Neuron (in vitro differentiated cells): ENCODE results near the gene MCTP1.

ENCODE experiments used
- H2AFZ ChIP-seq: one replicate; pipeline ENCODE4 v1.6.1; 2013; ENCODE audit warnings: low read depth, mild to moderate bottlenecking, inconsistent platforms, low read length, moderate library complexity
- H3K27me3 ChIP-seq: one replicate; pipeline ENCODE4 v1.6.1; 2013; ENCODE audit warnings: low read length; ENCODE audit not compliant: insufficient read depth
- H3K36me3 ChIP-seq: one replicate; pipeline ENCODE4 v1.6.1; 2013; ENCODE audit warnings: low read length; ENCODE audit not compliant: insufficient read depth
- H3K4me1 ChIP-seq: one replicate; pipeline ENCODE4 v1.6.1; 2013; ENCODE audit warnings: low read length; ENCODE audit not compliant: insufficient read depth
- H3K4me3 ChIP-seq: 2 replicates; pipeline ENCODE4 v1.5.1; 2013; ENCODE audit warnings: mild to moderate bottlenecking, low read length, moderate library complexity
- H3K9me3 ChIP-seq: one replicate; pipeline ENCODE4 v1.6.1; 2013; ENCODE audit warnings: low read length

The MCTP1 gene

DNA sequence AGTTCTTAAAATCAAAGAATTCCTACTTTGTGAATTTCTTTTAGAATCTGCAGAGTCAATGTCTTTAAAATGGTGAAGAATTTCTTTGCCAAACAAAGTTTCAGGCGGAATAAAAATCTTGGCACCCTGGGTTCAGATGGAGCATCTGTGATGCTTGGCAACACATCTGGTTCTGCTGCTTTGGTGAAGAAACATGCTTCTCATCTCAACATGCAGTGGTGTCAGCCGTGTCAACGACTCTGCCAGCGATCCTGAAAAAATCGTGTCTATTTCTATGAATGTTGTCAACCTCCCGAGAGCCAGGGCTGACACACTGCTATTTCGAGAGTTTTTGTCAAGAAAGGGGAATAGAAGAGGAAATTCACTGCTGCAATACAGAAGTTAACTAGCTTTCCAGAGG lies 514.9 kb downstream of the MCTP1 start:
- Histone ChIP-seq H3K27me3 (no peaks in the 10 kb centered on the region), H2AFZ (no peak overlapping the region), H3K4me3 (no peak overlapping the region), H3K4me1 (no peaks in the 10 kb centered on the region), H3K36me3 (no peaks in the 10 kb centered on the region), H3K9me3 (no peaks in the 10 kb centered on the region)

DNA sequence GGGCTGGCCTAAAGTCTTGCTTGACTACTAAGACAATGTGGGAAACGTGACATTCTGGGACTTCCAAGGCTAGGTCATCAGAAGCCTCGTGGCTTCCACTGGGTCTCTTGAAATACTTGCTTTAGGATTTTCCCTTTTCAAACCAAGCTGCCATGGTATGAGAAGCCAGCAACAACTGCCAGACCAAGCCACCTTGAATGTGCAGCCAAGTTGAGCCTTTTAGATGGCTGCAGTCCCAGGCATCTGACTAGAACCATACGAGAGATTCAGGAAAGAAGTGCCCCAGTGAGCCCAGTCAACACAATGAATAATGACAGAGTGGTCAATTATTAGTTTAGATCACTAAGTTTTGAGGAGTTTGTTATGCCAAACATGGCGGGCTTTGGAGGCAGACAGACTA lies 523.1 kb downstream of the MCTP1 start:
- Histone ChIP-seq H2AFZ (no peak overlapping the region), H3K27me3 (no peaks in the 10 kb centered on the region), H3K36me3 (no peaks in the 10 kb centered on the region), H3K9me3 (no peaks in the 10 kb centered on the region), H3K4me1 (no peaks in the 10 kb centered on the region), H3K4me3 (no peak overlapping the region)

DNA sequence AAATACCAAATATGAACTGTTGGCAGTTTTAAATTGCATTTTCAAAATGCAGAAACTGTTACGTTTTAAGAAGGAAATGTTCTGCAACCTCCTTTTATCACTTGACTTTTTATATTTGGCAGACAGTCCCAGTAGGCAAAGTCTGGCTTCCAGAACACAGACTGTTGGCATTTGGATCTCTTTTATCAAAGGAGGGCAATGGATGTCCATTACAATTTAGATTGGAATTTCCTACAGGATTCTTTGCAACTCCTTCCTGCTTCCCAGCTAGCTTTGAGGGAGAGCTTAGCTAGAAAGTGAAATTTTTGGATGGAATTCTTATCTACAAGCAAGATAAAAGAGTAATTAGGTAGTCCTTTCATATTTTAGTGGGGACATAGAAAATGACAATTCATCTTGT lies 523.8 kb downstream of the MCTP1 start:
- Histone ChIP-seq H3K27me3 (no peaks in the 10 kb centered on the region), H3K4me3 (no peak overlapping the region), H3K36me3 (no peaks in the 10 kb centered on the region), H2AFZ (no peak overlapping the region), H3K9me3 (no peaks in the 10 kb centered on the region), H3K4me1 (no peaks in the 10 kb centered on the region)

DNA sequence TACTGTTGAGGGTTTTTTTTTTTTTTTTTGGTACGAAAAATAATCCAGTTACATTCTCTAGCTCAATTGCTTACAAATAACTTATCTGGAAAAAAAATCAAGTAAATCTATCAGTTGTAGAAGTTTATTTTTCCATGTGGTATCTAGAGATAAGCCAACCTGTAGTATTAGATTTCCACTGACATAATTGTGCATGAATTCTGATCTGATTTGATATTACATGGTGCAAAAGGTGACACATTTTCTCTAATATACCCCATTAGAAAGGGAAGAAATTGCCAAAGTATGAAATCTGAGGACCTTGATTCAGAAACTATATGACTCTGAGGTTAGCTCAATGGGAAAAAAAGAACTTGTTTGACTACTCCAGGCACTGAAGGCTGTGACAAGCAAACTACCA lies 524.9 kb downstream of the MCTP1 start:
- H3K9me3 ChIP-seq: no peaks in the 10 kb centered on the region
- H3K4me3 ChIP-seq: no peak overlapping the region
- no peaks in the 10 kb centered on the region for H3K27me3 ChIP-seq
- no peaks in the 10 kb centered on the region for H3K36me3 ChIP-seq
- no peak overlapping the region for H2AFZ ChIP-seq
- H3K4me1 ChIP-seq: no peaks in the 10 kb centered on the region

DNA sequence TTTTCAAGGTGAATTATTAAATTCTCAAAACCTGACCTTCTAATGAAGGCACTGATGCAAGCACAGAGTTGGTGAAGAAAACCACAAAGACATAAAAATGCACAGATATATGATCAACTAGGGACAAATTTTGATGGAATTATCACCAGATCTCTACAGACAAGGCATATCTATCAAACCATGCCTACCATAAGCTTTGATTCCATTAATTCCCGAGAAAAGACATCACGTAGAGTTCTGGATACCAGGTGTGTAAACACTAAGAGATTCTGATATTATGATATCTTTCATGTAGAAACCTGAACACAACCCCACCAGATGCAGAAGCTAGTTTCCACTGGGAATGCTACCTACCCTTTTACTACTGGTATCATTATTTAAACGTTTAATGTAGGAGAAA lies 525.9 kb downstream of the MCTP1 start:
- H3K27me3 ChIP-seq: no peaks in the 10 kb centered on the region
- no peaks in the 10 kb centered on the region for H3K9me3 ChIP-seq
- H3K36me3 ChIP-seq: no peaks in the 10 kb centered on the region
- no peaks in the 10 kb centered on the region for H3K4me1 ChIP-seq
- H3K4me3 ChIP-seq: no peak overlapping the region
- no peak overlapping the region for H2AFZ ChIP-seq

DNA sequence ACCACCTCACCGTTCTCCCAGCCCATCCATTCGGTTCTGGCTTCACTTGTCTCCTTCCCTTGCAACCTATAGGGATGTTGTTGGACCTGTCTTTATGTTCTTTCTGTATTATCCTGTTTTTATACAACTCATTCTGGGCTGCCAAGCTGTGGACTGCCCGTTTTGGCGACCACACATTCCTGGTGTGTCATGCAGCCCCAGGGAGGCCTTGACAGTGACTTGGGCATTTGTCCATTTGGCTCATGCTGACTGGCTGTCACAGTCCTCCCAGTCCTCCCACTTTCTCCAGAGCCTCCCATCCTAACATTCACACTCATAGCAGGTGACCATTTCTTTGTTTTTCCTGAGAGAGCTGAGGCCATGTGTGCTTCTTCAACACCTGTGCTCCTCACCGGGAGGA lies 530.1 kb downstream of the MCTP1 start:
- H3K4me3 ChIP-seq: no peak overlapping the region
- H3K27me3 ChIP-seq: no peaks in the 10 kb centered on the region
- H3K9me3 ChIP-seq: no peaks in the 10 kb centered on the region
- peaks cover 12% of the 10 kb centered on the region for H3K4me1 ChIP-seq
- H2AFZ ChIP-seq: no peak overlapping the region
- no peaks in the 10 kb centered on the region for H3K36me3 ChIP-seq

DNA sequence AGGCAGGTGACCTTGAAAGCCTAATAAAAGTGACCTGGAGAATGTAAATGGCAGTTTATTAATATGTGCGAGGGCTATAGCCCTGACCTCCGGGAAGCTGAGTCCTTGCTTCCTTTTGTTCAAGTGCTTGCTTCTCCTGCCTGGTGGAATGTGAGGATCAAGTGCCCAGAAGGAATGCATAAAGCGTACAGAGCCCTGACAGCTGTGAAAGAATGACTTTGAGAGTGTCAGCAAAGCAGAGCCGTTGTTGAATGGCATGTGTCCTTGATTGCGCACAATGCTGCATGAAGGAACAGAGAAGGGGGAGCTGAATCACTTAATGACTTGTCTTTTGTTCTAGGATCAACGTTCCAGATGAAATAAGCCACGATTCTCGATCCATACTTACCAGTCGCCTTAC lies 533.4 kb downstream of the MCTP1 start:
- Histone ChIP-seq H2AFZ (no peak overlapping the region), H3K9me3 (no peaks in the 10 kb centered on the region), H3K27me3 (no peaks in the 10 kb centered on the region), H3K36me3 (no peaks in the 10 kb centered on the region), H3K4me1 (peaks cover 12% of the 10 kb centered on the region), H3K4me3 (no peak overlapping the region)

DNA sequence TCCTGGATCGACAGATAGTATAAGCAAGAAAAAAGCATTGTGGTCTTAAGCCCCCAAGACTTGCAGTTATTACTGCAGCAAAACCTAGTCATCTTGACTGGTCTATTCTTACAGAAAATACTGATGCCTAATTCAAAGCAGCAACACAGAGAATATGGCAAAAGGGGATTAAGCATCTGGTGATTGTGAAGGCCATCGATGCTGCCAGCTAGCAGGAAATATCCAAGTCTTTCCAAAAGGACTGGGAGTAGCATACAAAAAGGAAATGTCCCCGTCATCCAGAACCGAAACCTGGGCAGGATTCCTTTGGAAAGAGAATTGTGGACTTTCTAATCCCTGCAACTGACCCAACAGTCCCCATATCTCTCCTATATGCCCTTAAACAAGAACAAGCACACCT lies 534.2 kb downstream of the MCTP1 start:
- no peak overlapping the region for H2AFZ ChIP-seq
- H3K27me3 ChIP-seq: no peaks in the 10 kb centered on the region
- H3K36me3 ChIP-seq: no peaks in the 10 kb centered on the region
- H3K4me1 ChIP-seq: peaks cover 12% of the 10 kb centered on the region
- no peaks in the 10 kb centered on the region for H3K9me3 ChIP-seq
- no peak overlapping the region for H3K4me3 ChIP-seq

DNA sequence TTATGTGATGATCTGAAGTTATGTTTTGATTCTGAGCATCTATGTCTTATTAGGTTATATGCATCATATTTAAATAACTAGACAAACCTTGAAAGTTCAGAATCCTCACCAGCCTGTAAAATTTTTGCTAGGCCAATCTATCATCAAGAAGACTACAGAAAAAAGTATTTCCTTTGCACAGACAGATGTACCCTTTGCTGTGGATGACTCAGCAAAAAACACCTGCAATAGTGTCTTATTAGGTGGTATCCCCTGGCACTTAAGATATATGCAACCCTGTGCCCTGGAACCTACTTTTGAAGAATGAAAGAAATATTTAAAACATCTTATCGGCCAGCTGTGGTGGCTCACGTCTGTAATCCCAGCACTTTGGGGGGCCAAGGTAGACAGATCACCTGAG lies 535.9 kb downstream of the MCTP1 start:
- H3K4me3 ChIP-seq: no peak overlapping the region
- H3K36me3 ChIP-seq: no peaks in the 10 kb centered on the region
- no peak overlapping the region for H2AFZ ChIP-seq
- peaks cover 12% of the 10 kb centered on the region for H3K4me1 ChIP-seq
- H3K9me3 ChIP-seq: no peaks in the 10 kb centered on the region
- H3K27me3 ChIP-seq: no peaks in the 10 kb centered on the region

DNA sequence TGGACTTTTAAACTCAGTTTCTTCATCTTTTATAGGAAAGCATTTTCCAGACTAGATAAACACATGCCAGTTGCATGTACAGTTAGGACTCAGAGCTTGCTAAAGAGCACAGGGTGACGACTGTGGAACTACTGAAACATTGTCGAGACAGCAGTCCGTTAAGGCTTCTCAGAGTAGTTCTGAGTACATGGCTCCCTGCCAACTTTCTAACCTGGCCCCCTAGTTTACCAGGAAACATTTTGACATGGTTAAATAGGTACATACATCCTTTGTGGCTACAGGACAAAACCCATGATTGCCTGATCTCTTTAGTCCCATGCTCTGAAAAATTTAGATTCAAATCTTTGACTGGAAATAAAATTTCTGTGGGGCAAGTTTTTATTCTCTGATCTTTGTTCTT lies 536.7 kb downstream of the MCTP1 start:
- peaks cover 12% of the 10 kb centered on the region for H3K4me1 ChIP-seq
- H3K27me3 ChIP-seq: no peaks in the 10 kb centered on the region
- no peaks in the 10 kb centered on the region for H3K36me3 ChIP-seq
- no peaks in the 10 kb centered on the region for H3K9me3 ChIP-seq
- H2AFZ ChIP-seq: no peak overlapping the region
- H3K4me3 ChIP-seq: no peak overlapping the region

DNA sequence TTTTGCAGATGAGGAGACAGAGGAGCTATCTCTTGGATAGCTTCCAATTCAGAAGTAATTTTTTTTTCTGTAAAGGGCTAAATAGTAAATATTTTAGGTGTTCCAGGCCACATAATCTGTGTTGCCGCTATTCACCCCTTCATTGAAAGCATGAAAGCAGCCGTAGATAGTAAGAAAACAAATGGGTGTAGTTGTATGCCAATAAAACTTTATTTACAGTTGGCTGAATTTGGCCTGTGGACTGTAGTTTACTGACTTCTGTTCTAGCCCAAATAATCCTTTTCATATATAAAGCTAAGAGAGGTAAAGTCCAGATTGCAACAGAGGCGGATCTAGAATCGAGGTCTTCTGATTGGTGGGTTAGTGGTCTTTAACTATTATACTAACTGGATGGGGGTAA lies 537.5 kb downstream of the MCTP1 start:
- Histone ChIP-seq H3K27me3 (no peaks in the 10 kb centered on the region), H3K4me1 (peaks cover 12% of the 10 kb centered on the region), H3K36me3 (no peaks in the 10 kb centered on the region), H3K4me3 (no peak overlapping the region), H2AFZ (no peak overlapping the region), H3K9me3 (no peaks in the 10 kb centered on the region)

DNA sequence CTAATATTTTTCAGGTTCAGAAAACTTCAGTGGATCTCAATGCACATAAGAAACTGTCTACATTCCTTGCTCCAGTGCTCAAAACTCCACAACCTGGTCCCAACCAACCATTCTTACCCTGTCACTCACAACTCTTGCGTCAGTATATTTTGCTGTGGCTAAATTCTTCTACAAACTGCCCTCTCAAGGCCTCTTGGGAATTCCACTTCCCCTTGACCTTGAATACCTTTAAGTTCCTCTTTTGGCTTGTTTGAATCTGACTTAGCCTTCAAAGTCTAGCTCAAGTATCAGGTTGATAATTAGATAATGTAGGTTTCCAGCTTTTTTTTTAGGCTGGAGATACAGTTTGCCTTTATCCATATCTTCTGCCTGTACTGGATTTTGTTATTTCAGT lies 538.2 kb downstream of the MCTP1 start:
- no peaks in the 10 kb centered on the region for H3K9me3 ChIP-seq
- no peaks in the 10 kb centered on the region for H3K36me3 ChIP-seq
- H3K4me1 ChIP-seq: peaks cover 12% of the 10 kb centered on the region
- H2AFZ ChIP-seq: no peak overlapping the region
- no peak overlapping the region for H3K4me3 ChIP-seq
- no peaks in the 10 kb centered on the region for H3K27me3 ChIP-seq

DNA sequence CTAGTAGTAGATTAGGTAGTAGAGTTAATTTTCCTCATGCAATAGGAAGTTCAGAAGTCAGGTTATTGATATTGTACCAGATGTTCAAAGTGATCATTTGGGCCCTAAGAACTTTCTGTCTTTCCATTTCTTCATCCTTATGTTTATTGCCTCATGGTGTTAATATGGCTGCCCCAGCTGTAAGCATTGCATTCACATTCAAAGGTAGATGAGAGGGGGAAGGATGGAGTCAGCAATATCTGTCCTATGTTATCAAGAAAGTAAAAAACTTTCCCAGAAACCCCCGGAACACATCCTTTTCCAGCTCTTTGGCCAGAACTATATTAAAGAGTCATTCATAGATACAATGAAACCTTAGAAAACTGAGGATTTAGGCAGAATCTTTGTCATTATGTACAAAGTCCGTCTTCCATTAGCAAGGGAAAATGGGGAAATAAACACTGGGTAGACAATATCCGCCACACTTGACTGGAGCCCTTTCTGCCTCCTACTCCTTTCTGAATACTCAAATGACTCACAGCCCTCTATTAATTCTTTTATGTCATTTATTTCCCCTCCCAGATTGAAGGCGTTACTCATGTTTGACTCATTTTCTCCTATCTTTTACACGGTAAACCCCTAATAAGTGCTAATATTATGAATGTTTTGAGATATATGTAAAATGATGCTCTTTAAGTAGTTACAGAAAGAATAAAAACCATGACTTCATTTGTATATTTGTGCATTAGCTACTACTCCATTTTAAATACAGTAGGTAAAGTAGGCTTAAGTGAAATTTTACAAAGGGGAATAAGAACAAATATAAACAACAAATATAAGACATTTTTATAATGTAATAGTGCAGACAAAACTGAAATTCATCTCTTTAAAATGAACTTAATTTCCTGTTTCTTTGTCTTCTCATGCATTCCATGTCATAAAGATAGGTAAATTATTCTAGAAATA lies 538.8 kb downstream of the MCTP1 start:
- Histone ChIP-seq H2AFZ (no peak overlapping the region), H3K27me3 (no peaks in the 10 kb centered on the region), H3K9me3 (no peaks in the 10 kb centered on the region), H3K36me3 (no peaks in the 10 kb centered on the region), H3K4me1 (peaks cover 7% of the 10 kb centered on the region), H3K4me3 (no peak overlapping the region)

DNA sequence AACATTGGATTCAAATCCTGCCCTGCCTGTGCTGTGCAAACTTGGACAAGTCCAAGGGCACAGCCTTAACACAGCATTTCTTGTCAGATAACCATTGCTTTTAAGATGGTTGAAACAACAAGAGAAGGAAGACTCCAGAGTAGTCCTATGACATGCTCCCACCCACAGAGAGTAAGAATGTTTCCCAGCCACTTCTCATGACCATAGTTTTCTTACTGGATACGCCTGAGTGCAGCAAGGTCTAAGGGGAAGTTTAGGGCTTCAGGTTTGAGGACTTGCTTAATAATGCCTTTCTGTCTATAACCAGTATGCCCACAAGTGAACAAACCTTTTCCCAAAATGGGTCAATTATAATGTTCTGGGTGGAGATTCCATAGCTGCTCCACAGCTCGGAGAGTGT lies 540.0 kb downstream of the MCTP1 start:
- Histone ChIP-seq H3K9me3 (no peaks in the 10 kb centered on the region), H2AFZ (no peak overlapping the region), H3K36me3 (no peaks in the 10 kb centered on the region), H3K27me3 (no peaks in the 10 kb centered on the region), H3K4me1 (peaks cover 6% of the 10 kb centered on the region), H3K4me3 (no peak overlapping the region)
